ENCODE measurements around the gene ST3GAL3.
A peak's percentile ranks its signal among the peaks of the same experiment; 100 is the strongest.

Gene ST3GAL3

DNA sequence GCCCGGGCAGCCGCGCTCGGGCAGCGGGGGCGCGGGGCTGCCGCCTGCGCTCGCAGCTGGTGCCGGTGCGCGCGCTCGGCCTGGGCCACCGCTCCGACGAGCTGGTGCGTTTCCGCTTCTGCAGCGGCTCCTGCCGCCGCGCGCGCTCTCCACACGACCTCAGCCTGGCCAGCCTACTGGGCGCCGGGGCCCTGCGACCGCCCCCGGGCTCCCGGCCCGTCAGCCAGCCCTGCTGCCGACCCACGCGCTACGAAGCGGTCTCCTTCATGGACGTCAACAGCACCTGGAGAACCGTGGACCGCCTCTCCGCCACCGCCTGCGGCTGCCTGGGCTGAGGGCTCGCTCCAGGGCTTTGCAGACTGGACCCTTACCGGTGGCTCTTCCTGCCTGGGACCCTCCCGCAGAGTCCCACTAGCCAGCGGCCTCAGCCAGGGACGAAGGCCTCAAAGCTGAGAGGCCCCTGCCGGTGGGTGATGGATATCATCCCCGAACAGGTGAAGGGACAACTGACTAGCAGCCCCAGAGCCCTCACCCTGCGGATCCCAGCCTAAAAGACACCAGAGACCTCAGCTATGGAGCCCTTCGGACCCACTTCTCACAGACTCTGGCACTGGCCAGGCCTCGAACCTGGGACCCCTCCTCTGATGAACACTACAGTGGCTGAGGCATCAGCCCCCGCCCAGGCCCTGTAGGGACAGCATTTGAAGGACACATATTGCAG lies 229.3 kb downstream of the ST3GAL3 start:
- peak in 15 of 56 donors; percentile 15 to 51 (median 25) for DNase-seq

DNA sequence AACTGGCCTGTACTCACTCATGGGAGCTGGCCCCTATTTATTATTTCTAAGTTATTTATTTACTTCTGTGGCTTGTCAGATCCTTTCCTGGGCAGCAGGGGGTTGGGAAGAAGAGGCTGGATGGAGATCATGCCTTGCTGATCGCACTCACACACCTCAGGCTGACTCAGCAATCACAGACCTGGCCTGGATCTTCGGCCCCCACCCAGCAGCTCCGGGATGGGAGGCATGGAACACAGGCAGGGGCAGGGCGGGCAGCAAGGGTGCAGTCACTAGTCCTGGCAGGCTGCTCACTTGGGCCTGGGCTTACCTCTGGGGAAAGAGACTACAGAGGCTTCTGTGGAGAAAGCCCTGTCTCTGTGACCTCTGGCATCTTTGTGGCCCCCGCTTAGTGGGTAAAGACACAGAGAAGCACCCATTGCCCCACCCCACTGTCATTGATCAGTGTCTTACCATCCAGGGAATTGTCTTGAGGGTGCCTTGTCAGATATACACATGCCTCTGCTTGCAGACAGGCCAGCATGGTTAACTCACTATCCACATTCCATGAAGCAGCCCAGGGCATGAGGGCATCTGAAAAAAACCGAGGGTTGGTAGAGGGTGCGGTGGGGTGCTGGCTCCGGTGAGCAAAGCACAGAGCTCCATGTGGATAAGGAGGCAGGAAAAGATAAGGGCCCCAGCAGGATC lies 230.0 kb downstream of the ST3GAL3 start:
- no peak for DNase-seq

DNA sequence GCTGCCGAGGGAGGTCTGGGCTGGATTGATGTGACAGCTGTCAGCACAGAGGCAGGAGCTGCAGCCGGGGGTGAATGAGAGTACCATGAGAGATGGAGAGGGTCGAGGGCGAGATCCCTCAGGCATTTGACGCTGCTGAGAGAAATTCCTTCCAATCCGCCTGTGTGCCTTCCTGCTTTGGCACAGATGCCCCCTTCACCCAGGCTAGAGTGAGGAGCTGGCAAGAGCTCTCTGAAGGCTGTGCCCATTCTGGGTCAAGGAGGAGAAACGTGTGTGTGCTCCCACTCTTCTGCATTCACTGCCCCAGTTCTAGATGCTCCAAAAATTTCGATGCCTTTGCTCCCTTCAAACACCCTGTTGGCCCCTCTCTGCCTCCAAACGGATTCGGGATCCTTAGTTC lies 231.0 kb downstream of the ST3GAL3 start:
- DNase-seq = no peak

DNA sequence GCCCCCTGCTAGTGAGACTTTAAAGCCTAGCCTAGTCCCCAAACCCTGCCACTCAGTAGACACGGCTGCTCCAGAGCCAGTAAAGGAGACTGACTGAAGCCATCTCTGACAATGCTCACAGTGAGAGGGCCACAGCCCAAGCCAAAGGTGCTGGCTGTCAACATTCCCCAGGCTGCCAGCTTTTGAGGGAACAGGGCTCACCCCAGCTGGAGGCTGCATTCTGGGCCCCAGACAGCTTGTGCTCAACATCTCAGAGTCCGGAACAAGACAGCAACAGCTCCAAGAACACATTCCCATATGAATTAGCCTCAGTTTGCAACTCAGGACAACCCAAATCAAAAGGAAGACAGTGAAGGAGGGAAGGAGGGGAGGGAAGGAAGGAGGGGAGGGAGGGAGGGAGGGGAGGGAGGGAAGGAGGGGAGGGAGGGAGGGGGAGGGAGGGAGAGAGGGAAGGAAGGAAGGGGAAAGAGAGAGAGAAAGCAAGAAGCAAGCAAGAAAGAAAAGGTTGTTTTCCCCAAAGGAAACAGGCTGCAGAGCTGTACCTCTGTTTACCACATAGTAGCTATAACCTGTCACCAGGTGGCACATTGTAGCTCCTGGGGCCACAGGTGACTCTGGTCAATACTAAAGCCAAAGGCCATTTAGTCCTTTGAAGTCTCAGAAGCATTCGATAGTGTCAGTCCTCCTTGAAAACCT lies 231.7 kb downstream of the ST3GAL3 start:
- DNase-seq = peak in 6 of 56 donors; percentile 13 to 48 (median 28)

DNA sequence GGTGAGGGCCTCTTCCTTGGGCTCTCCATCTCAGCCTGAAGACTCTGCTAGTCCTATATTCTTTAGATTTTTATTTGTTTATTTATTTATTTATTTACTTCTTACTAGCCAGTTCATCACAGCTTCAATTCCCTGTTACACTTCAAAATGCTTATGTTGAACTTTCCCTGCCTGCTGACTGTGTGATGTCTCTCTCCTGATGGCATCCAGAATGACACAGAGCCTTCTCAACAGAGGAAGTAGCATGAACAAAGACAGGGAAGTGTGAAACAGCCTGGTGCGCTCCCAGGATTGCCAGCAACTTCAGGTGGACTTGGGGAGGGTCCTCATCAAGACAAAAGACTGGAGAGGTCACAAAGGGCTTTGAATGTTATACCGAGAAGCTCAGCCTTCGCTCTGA lies 235.1 kb downstream of the ST3GAL3 start:
- no peak for DNase-seq

DNA sequence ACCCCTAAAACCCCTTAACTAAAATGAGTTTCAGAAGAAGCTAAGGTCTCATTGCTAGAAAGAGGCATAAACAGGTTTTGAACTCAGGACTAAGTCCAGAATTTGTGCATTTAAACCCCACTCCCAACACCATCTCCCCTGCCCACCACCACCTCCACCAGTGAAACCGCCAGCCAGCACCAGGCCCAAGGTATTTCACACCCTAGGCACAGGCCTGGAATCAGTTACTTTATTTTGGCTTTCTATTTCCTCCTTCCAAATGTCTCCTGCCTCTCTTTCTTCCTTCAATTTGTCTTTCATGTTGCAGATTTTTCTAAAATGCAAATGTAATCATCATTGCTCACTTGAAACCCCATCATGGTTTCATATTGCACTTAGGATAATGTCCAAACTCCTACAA lies 237.5 kb downstream of the ST3GAL3 start:
- DNase-seq = no peak

DNA sequence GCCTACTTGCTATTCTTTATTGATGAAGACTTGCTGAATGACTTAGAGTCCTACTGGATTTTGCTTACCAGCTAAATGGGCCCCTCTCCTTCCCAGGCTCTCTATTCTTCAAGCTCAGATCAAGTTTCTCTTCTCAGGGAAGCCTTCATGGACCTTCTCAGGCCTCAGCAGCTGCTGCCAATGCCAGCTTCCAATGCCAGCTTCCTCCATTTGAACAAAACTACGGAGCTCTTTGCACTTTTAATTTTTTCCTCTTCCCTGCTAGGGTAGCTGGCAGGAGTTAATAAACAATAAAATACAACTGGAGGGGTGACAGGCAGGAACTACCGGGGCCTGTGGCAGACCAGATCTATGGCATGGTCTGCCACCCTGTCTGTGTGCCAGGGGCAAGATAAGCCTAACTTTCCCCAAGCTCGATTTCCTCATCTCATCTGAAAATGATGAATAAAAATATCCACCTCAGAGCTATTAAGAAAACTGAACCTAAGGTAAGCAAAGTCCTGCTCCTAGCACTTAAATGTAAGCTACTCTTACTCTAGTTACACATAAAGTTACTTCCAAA lies 238.4 kb downstream of the ST3GAL3 start:
- DNase-seq = no peak

DNA sequence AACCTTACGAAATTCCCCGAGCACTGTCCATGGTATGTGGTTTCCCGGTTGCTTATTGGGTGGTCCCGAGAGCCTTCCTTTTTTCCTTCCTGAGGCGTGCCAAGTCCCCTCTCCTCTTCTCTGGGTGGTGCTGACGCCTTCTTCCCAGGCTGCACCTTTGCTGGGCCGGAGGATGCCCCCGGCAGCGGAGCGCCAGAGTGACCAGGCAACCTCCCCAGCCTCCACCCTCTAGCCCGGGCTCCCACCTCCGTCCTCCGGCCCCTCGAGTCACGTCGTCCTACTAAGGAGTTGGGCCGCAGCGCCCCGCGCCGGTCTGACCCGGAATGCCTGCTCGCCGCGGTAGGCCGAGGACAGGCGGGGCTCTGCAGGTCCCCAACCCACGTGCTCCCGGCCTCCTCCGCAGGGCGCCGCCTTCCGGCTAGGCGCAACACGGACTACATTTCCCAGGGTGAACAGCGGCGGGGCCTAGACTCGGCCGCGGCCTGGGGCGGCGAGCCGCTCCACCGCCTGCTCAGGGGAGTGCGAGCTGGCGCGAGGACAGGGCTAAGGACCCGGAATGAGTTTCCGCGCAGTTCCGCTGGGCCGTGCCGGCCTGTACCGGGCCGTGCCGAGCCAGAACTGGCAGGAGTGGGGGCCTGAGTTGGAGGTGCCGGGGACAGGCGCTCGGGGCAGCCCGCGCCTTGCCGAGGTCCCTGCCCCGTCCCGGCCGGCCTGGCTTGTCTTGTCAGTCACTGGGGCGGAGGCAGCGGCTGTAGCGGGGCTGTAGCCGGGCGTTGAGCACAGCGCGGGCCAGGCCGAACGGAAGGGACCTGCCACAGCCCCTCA lies 239.1 kb downstream of the ST3GAL3 start, which contains the start of gene IPO13:
Gene IPO13, plus strand, starts transcription at position 715 of the 825 bp plus-strand sequence. CDS start 651 bp downstream, outside the sequence.
- DNase-seq = peak; percentile 84 to 98 (median 95)

DNA sequence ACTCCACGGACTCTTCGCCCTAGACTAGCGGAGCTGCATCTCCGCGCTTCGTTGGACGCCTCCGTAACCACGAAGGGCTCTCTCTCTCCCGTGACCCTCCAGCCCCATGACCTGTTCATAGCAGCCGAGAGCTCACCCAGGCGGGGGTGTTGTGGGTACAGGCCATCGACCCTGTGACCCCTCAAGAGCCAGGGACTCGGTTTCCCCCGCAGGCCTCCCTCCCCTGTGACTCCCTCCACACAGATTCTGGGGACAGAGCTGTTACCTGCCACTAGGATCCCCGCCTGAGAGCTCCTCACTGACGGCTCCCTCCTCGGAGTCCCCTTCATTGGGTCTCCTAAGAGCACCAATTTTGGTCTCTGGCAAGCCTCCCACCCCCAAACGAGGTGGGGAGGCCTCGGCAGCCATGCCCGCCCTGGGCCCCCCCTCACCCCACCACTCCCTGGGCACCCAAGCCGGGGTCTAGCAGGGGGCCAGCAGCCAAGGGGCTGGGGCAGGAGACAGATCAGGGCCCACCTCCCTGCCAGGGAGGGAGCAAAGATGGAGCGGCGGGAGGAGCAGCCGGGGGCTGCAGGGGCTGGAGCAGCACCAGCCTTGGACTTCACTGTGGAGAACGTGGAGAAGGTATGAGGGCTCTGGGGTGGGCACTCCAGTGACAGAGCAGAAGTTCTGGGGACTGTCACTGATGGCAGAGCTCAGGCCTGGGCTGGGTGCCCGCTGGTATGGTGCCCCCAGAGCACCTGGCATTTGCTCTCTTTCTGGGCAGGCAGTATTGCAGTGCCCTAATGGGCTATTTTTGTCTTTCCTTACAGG lies 239.9 kb downstream of the ST3GAL3 start:
- peak in 8 of 56 donors; percentile 20 to 55 (median 28) for DNase-seq

DNA sequence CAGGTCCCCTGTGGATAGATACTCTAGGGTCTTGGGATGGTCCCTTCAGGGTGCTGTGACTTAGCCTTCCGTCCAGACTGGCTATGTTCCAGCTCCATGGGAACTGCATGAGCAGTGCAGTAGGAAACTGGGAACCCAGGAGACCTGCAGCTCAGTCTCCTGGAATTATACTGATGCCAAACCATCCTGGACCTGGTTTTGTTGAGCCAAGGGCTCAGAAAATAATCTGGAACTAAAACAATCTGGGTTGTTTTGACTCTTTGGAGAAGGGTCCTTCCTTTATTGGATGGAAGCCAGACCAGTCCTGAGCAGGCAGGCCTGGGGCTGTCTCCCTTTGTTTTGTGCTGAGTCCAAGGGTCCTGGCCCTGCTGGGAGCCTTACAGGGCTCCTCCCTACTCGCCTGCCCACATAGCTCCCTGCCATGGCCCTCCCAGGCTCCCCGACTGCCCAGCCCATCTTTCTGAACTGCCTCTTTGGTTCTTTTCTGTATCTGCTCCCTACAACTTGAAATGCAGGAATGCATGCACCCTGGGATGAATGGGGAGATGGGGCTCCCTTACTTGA lies 240.6 kb downstream of the ST3GAL3 start:
- peak in 2 of 56 donors; percentile 21 to 28 for DNase-seq

DNA sequence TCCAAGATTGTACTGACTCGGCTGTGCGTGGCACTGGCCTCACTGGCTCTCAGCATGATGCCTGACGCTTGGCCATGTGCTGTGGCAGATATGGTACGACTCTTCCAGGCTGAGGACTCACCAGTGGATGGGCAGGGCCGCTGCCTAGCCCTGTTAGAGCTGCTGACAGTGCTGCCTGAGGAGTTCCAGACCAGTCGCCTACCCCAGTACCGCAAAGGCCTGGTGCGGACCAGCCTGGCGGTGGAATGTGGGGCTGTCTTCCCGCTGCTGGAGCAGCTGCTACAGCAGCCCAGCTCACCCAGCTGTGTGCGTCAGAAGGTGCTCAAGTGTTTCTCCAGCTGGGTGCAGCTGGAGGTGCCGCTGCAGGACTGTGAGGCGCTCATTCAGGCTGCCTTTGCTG lies 242.3 kb downstream of the ST3GAL3 start:
- DNase-seq = peak in 3 of 56 donors; percentile 13 to 27 (median 21)

DNA sequence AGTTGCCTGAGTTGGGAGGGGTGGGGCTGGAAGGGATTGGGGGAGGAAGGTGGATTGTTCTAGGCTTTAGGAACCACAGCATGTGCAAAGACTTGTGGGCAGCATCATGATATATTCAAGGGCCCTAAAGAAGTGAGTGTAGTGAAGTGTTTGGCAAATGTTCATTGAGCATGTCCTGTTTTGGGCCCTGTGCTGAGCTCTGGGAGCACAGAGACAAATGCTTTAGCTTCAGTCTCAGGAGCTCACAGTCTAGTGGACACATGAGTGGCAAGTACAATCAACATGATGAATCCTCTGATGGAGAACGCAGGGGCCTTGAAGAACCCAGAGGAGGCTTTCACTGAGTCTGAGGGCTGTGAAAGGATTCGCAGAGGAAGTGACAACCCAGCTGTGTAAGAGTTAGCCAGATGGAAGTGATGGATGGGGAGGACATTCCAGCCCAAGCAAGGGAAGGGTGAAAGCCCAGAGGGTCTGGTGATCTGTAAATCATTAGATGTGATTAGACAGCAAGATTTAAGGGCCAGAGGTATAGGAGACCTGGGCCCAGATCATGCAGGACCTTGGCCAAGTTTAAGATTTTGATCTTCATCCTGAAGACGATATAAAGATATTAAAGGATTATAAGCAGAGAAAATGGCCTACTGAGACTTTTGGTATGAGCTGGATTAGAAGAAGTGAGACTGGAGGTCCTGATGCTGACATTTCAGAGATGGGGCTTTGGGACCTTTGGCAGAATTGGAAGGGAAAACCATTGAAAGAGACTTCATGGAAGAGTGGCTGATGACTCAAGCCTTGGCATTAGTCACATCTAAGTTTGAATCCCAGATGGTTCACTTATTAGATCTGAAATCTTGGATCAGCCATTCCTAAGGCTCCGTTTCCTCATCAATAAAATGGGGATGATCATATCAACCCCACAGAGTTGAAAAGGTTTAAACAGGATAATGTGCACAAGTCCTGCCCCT lies 244.0 kb downstream of the ST3GAL3 start:
- no peak for DNase-seq

DNA sequence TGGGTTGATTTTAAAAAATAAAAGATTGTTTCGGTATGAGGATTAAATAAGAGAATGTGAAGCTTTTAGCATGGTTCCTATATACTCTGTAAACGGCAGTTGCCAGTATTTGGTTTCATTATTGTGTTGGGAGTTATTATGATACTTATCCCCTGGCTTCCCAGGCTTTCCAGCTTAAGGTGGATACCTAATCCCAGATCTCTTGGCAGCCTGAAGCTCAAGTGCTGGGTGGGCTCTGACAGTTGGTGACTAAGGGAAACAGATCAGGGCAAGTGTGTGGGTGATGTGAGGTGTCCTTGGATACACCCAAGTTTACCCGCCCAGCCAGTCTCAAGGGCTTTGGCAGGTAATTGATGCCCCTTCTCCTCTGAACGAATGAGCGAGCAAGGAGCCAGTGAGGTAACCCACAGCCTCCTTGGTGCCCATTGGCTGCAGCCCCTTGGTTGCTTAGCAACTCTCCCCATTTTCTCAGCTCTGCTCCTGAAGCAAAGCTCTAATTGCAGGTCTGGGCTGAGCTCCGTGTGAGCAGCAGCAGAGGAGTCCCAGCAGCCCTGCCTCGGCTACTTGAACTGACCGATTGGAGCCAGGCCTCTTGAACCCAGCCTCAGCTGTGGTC lies 245.5 kb downstream of the ST3GAL3 start:
- DNase-seq = peak in 32 of 56 donors; percentile 15 to 72 (median 38)

DNA sequence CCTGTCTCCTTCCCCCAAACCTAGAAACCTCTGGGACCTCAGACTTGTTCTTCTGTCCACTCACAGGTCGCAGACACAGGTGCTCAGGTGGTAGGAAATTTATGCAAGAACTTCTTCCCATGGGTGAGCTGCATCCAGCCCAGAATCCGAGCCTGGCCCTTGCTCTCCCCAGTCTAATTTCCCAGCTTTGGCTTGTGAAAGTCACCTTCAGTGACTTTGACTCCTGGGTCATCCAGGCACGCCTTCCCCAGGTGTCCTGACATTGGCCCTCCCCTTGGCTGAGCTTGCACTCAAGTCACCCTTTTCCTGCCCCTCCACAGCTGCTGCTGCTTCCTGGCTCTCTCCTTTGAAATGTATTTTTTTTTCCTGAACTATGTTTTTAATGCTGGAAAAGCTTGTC lies 246.0 kb downstream of the ST3GAL3 start:
- DNase-seq = peak in 1 of 56 donors; percentile 29

DNA sequence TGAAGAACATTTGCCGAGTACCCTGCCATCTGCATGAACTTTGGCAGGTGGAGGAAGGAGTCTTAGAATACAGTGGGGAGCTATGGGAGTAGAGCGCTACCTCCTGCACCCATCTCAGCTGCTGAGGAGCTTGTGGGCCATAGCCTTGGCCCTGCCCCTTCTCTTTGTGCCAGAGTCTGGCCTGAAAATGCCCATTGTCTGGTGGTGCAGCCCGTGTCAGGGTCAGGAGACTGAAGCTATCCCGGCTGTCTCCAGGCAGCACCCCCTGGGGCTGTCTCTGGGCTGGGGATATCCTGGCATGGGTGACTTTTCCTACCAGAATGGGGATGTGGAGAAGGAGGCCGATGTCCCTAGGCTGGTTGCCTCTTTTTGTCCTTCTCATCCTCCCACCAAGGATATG lies 246.7 kb downstream of the ST3GAL3 start:
- DNase-seq = peak in 52 of 56 donors; percentile 27 to 95 (median 80)

DNA sequence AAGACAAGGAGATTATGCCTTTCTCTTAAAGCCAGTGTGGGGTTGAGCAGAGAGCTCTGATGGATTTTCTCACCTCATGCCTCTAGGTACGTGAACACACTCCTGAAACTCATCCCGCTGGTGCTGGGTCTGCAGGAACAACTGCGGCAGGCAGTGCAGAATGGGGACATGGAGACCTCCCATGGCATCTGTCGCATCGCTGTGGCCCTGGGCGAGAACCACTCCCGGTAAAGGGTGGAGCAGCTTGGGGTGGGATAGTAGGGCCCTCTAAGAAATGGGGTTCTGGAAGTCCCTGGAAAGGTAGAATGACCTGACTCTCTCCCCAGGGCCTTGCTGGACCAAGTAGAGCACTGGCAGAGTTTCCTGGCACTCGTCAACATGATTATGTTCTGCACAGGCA lies 248.9 kb downstream of the ST3GAL3 start:
- no peak for DNase-seq

DNA sequence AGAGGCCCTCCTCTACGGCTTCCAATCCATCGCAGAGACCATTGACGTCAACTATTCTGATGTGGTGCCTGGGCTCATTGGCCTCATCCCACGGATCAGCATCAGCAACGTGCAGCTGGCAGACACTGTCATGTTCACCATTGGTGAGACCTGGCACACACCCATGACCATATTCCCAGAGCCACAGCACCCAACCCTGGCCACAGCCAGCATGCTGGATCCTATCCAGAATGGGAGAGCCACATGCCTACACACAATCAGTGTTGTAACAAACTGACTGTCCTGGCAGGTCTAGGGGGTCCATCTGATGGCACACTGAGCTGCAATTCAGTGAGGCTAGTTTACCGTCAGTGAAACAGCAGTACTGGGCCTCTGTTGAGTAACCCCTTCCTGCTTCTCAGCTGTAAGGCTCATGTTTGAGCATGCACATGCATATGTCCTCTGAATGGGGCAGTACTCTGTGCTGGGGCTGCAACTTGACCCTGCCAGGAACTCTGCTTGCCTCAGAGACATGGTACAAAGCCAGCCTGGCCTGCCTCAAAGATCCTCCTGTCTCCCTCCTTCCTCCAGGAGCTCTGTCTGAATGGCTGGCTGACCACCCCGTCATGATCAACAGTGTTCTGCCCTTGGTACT lies 250.2 kb downstream of the ST3GAL3 start:
- peak in 3 of 56 donors; percentile 16 to 21 (median 17) for DNase-seq

Measured in nucleus accumbens (tissue), 56 donors.